BLaER1 treated with 17β-estradiol and CSF1 and Interleukin-3, amounts not matched to agents 10 nM and 100 nM (cell line): Measurements from ENCODE around the gene THSD7B.

Experiments
- H3K27ac ChIP-seq, 11 experiments: shearing (Covaris generic); formaldehyde crosslinking; 2 replicates each; pipeline ENCODE4 v1.8.1; 2022
- H3K27me3 ChIP-seq, 11 experiments: shearing (Covaris generic); formaldehyde crosslinking; 2 replicates each; pipeline ENCODE4 v1.8.1; 2022
- H3K36me3 ChIP-seq, 11 experiments: shearing (Covaris generic); formaldehyde crosslinking; 2 replicates each; pipeline ENCODE4 v1.8.1; 2022
- H3K4me1 ChIP-seq, 10 experiments: shearing (Covaris generic); formaldehyde crosslinking; 2 replicates each; pipeline ENCODE4 v1.8.1; 2022
- H3K4me2 ChIP-seq, 11 experiments: shearing (Covaris generic); formaldehyde crosslinking; 2 replicates each; pipeline ENCODE4 v1.8.1; 2022
- H3K4me3 ChIP-seq, 10 experiments: shearing (Covaris generic); formaldehyde crosslinking; 2 replicates each; pipeline ENCODE4 v1.8.1; 2022
- H3K9ac ChIP-seq, 11 experiments: shearing (Covaris generic); formaldehyde crosslinking; 2 replicates each; pipeline ENCODE4 v1.8.1; 2022
- H3K9me3 ChIP-seq, 11 experiments: shearing (Covaris generic); formaldehyde crosslinking; replicated peaks in 1 of 11; 2 replicates each; pipeline ENCODE4 v1.8.1; 2022
- H4K20me1 ChIP-seq, 11 experiments: shearing (Covaris generic); formaldehyde crosslinking; 2 replicates each; pipeline ENCODE4 v1.8.1; 2022
- Cebpa-rat ChIP-seq, 11 experiments: shearing (Covaris generic); IDR thresholded peaks; 2 replicates each; pipeline ENCODE4 v1.8.1; 2022

The THSD7B gene

GRCh38 chr2:137715731-137716191 lies 950.4 kb downstream of the THSD7B start:
- Histone ChIP-seq H3K4me1 (no peaks in the 10 kb centered on the region), H3K27me3 (no peaks in the 10 kb centered on the region), H3K36me3 (no peaks in the 10 kb centered on the region), H3K4me3 (no peak overlapping the region), H3K4me2 (no peak overlapping the region), H3K27ac (no peak overlapping the region), H4K20me1 (no peaks in the 10 kb centered on the region), H3K9ac (no peak overlapping the region), H3K9me3 (peaks cover 16 to 45% (median 19%) of the 10 kb centered on the region in 11 experiments; a peak in 21 of 22 replicates)
- TF ChIP-seq Cebpa-rat (IDR thresholded peaks at IDR 0.05), result no peak

GRCh38 chr2:137718786-137719185 lies 953.4 kb downstream of the THSD7B start:
- H3K9ac ChIP-seq, result no peak overlapping the region
- no peak overlapping the region for H3K4me3 ChIP-seq
- H3K27me3 ChIP-seq, result no peaks in the 10 kb centered on the region
- peaks cover 6 to 39% (median 15%) of the 10 kb centered on the region in 11 experiments for H3K9me3 ChIP-seq
- H3K4me1 ChIP-seq, result no peaks in the 10 kb centered on the region
- no peaks in the 10 kb centered on the region for H4K20me1 ChIP-seq
- no peak for TF ChIP-seq Cebpa-rat (IDR thresholded peaks at IDR 0.05)
- no peak overlapping the region for H3K27ac ChIP-seq
- no peak overlapping the region for H3K4me2 ChIP-seq
- no peaks in the 10 kb centered on the region for H3K36me3 ChIP-seq

GRCh38 chr2:137721733-137722132 lies 956.4 kb downstream of the THSD7B start:
- no peak overlapping the region for H3K27ac ChIP-seq
- no peaks in the 10 kb centered on the region for H3K36me3 ChIP-seq
- TF ChIP-seq Cebpa-rat (IDR thresholded peaks at IDR 0.05), result no peak
- no peaks in the 10 kb centered on the region for H4K20me1 ChIP-seq
- H3K4me1 ChIP-seq, result no peaks in the 10 kb centered on the region
- no peak overlapping the region for H3K4me3 ChIP-seq
- H3K9ac ChIP-seq, result no peak overlapping the region
- H3K27me3 ChIP-seq, result no peaks in the 10 kb centered on the region
- peaks cover 0 to 24% (median 6%) of the 10 kb centered on the region in 11 experiments; a peak in 13 of 22 replicates for H3K9me3 ChIP-seq
- H3K4me2 ChIP-seq, result no peak overlapping the region

GRCh38 chr2:137724912-137725311 lies 959.6 kb downstream of the THSD7B start:
- Histone ChIP-seq H3K4me2 (no peak overlapping the region), H3K9me3 (peaks cover 0 to 15% (median 6%) of the 10 kb centered on the region in 11 experiments; a peak in 13 of 22 replicates)
- TF ChIP-seq Cebpa-rat (IDR thresholded peaks at IDR 0.05), result no peak

More at GRCh38 chr2:137724912-137725311, 959.6 kb downstream of the THSD7B start:
- H3K27ac ChIP-seq, result no peak overlapping the region
- H3K4me3 ChIP-seq, result no peak overlapping the region
- H3K36me3 ChIP-seq, result no peaks in the 10 kb centered on the region
- H3K4me1 ChIP-seq, result no peaks in the 10 kb centered on the region
- H3K9ac ChIP-seq, result no peak overlapping the region
- peaks cover 0 to 13% (median 0%) of the 10 kb centered on the region in 11 experiments; a peak in 3 of 22 replicates for H3K27me3 ChIP-seq
- no peaks in the 10 kb centered on the region for H4K20me1 ChIP-seq
